HG03103 (cell line): Measurements from ENCODE around the gene EBF3.

ENCODE experiments used
- ATAC-seq: cut with Tn5 transposase; IDR thresholded peaks from one replicate; pipeline ENCODE4 v1.9.1; 2021; ENCODE audit warnings: low read depth; ENCODE audit not compliant: unreplicated experiment

Gene EBF3

DNA sequence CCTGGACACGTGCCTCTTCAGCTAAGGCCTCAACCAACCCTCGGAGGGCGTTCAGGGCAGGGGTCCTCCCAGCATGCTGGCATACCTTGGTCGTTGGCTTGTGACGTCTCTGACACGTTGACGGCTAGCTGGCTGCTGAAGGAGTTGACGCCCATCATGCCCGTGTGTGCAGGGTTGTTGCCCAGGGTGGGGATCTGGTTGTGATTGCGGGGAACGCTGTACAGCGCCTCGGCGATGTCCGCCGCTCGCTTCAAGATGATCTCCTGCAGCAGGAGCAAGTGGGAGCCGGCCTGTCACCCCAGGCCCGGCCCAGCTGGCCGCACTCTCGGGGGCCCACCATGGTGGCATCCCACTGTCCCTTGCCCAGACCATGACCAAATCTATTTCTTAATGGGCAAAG, 122.0 kb downstream of the EBF3 start:
- ATAC-seq, result no peak

DNA sequence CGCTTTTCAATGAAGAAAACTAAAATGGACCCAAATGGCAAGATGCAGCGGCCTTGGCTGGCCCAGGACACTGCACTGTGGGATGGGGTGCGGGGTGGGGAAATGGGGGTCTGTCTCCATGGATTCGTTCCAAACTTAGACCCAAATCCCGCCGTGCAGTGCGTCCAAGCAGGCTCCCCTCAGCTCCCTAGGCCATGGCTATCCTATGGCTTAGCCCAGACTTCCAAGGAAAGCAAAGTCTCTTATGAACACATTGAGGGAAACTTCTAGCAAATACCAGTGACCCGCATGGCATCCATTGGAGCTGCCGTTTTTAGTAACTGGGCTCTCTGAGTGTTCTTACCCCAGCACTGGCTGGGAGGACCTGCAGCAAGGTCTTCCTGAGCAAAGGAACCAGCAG, 122.5 kb downstream of the EBF3 start:
- ATAC-seq, result no peak

DNA sequence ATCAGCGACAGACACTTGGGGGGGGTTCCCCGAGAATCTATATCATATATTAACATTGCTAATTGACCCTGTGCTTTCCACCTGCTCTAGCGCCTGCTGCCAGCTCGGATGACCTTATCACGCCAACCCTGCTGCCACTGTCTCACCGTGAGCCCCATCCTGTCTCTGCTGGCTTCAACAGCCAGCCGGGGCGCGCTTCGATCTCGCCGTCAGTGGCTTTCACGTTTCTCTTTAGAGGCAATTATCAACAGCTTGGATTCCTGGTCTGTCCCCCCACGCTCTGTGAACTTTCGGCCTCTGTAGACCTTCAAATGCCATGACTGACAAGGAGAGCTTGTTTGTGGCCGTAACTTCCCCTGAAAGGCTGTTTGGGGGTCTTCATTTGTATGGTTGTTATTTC, 123.0 kb downstream of the EBF3 start:
- no peak for ATAC-seq

DNA sequence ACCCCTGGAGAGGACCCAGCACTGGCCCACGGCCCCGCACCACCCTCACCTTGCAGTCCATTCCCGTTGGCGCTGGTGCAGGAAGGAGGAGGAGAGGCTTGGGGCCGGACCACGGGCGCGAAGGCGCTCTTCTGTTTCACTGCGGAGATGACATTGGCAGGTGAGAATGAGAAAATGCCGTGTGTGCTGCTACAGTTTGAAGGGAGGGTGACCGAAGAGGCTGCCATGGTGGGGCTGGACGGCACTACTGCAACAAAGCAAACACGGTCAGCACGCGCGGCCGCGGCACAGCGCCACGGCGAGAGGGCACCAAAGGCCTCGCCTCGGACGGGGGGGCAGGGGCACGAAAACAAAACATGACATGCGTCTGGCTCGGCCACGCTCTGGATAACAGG, 123.9 kb downstream of the EBF3 start:
- no peak for ATAC-seq

DNA sequence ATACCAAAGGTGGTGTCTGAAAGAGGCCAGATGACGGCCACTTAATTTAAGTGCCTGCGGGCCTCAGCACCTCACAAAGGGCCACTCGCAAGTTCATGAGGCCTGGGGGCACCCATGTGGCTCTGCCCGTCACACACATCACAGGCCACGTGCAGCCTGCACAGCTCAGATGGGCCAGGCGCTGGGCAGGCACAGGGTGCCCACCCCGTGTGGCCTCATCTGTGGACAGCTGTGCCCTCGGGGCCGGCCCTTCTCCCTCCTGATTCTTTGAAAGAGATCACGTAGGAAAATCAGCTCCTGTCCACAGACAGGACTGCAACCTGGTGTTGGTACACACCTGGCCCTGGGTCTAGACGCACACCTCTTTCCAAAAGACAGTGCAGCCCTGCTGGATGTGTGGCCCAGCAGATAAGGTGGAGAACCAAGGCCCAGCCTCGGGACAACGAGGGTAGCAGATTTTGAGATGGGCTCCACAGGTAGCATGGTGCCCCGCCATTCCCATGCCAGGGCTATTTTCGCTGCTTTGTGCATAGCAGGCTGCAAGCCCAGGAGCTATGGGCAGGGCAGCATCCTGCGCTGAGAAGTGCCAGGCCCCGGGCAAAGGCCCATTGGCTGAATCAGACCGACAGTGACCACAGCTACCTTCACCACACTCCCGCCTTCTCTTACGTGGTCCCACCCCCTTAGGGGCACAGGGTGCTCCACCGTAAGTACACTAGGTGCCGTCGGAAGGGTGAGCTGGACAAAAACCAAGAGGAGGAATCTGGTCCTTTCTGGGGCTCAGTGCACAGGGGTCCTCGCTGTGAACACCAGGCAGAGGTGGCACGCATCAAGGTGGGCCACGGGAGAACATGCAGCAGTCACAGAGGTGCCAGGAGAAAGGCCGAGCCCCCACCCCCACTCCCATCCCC, 124.5 kb downstream of the EBF3 start:
- ATAC-seq, result no peak

DNA sequence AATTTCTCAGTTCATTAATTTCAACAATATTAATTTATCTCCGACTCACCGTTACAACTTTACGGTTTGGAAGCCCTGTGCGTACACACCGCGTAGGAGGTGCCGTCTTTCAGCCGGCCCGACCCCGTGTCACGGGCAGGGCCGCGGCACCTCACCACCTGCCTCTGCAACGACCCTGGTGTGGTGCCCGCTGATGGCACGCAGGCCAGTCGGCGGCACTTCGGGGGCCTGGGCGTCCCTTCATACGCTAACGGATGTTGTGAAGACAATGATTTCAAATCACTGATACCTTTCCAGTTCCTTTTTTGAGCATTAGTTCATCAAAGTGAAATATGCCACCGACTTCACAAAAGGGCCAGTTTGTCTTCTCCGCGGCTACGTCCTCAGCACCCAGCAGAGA, 125.3 kb downstream of the EBF3 start:
- ATAC-seq, result no peak

DNA sequence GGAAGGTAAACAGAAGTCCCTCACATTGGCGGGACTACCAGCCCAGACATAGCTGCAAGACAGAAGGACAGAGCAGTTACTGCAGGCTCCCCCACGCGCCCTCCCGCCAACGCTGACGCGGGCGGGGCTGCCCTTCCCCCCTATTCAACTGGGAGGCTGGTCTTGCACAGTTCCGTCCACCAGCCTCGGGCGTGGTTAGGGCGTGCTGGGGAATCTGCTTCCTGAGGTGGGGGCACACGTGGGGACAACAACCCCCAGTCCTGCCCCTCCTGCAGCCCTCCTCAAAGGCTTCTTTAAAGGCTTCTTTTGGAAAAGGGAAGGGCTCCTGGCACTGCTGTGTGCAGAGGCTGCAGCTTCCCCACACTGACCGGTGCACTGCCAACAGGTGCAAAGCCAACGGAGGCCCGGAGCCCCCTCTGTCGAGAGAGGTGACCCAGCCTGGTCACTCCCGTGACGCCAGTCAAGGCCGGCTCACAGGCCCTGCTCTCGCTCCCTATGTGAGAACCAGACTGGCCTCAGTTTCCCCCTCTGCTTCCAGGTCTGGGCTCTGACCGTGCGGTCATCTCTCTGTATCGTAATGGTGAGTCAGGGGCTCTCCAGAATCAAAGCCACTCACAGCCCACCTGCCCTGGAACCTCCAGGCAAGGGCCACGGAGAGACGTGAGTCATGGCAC, 126.0 kb downstream of the EBF3 start:
- no peak for ATAC-seq

DNA sequence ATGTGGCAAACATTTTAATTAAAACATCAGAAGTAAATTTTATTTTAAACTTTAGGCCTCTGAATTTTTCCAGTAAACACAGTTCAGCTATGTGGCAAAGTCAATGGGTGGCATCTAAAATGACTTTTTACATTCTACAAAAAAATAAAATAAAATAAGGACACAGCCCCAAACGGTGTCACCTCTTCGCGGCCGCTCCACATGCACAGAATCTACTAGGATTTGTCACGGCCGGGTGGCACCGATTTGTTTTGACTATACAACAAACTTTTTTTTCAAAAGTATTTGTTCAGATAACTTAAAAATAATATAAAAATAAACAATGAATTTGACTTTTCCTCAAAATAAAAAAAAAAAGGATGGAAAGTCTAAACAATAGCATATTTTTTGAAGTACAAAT, 127.8 kb downstream of the EBF3 start:
- no peak for ATAC-seq

DNA sequence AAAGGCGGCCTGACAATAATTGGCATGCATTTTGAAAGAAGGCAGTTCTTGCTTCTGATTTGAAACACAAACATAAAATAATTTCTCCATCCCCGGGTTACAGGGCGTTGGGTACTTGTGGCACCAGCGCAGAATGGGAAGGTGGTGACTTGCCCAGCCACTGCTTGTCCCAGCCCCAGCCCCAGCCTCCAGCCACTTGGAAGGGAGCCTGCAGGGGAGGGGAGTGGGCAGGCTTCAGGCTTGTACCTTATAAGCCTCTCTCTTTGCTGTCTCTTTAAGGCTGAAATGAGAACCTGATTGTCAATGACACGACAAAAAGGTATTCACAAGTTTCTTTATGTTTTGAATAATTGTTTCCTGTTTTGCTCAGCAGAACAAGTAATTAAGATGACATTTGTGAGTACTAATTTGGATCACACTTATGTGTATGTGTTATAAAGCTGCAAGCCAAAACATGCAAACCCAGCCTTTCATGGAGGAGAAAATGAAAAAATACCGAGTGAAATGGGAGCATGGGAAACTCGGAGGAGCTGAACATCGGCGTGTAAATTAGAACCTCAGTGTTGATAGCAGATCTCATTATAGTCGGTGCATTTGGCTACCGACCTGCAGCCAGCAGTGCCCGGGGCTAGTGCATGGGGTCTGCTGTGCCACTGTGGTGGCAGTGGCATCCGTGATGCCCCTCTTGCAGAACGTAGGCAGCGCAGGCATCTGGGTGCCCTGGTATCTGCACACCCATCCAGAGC, 129.9 kb downstream of the EBF3 start:
- no peak for ATAC-seq

DNA sequence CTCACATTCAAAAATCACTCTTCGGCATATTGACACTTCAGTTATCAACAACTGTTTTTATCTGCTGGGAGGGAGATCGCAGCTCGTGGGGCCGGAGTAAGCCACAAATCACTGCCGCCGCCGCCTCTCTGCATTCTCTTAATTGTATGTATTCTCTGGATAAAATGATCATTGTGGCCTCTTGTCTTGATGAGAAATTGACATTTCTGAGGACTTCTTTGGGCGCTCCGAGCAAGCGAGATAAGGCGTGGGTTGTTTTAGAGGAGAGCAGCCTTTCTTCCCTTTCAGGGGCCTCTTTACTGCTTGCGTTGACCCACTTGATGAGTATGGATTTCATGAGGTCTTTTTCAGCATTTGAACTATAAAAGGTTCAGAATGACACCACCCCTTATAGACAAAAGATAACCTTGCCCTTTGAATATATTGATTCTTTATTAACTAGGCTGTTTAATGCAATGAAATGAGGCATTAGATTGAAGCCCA, 130.6 kb downstream of the EBF3 start:
- ATAC-seq, result no peak

DNA sequence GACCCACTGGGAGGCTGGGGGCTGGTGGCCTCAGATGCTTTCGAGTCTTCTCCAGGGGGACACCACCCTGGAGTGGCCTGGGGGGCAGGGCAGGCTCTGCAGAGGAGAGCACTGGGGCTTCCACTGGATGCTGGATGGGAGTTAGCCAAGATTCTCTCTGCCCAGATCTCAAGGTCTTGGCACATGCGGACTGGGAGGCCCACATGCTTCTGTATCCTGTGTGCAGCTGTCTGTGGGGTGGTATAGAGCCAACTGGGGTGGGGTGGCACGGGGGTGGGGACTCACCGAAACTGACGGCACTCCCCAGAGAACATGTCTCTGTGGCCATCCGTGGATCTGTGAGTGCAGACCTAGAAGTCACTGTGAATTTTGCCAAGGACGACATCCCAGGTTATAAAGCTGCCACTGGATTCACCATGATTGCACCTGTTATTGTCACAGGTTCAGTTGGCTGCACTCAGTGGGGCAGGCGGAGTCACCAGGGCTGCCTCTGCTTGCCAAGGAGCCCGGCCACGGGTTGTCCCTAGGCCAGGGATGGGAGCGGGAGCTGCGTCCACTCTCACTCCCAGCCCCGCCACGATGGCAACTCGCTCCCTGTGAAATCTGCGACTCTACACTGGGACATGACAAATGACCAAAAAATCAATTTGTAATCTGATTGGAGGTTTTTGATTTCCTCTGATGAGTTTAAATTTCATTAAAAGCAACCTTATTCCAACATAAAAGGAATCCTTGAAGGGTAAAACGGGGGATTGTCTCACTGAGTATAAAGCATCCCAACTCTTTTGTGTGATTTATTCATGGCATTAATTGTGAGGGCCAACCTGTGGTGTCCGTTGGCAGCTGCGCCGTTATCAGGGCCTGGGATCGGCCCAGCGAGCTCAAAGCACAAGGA, 131.3 kb downstream of the EBF3 start:
- no peak for ATAC-seq

DNA sequence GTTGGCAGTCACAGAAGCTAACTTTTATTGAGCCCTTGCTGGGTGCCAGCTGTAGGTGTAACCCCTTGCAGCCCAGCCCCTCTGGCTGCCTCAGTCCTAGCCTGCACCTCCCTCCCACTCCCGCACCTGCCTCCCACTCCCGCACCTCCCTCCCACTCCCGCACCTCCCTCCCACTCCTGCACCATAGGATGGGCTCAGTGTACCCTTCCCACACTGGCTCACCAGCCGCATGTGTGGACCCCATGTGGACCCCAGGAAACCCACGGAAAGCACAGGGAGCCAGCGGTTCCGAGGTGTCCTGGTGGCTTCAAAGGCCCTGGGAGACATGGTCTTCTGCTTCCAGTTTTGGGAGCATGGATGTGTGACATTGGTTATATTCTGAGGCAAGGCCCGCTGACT, 132.9 kb downstream of the EBF3 start:
- no peak for ATAC-seq

DNA sequence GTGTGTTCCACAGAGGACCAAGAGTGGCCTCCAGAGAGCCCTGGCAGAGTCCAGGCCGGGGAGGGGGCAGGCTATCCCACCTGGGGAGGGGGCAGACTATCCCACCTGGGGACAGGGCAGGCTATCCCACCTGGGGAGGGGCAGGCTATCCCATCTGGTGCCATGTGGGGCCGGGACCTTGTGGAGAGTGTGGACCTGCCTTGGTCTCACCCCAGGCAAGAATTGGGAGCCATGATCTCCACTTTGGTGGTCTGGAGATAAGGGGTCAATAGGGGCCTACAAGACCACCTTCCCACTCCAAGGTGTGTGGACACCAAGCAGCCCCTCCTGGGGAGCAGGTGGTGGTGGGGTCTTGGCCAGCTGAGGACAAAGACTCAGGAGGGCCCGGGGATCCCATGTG, 138.2 kb downstream of the EBF3 start:
- ATAC-seq, result no peak

DNA sequence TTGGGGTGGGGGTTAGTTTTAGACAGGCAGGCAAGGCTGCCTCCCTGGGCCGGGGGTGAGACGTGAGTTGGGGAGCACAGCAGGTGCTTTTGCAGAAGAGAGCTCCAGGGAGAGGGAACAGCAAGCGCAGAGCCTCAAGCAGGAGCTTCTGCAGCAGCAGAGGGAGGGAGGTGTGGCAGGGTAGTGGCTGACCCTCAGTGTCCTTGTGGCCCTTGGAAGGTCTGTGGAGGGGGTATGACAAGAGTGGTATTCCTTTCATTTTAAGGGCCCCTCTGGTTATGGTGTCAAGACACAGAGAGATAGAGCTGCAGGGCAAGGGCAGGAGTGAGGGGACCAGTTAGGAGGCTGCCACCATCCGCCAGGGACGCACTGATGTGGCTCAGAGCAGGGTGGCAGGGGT, 138.9 kb downstream of the EBF3 start:
- ATAC-seq, result no peak

DNA sequence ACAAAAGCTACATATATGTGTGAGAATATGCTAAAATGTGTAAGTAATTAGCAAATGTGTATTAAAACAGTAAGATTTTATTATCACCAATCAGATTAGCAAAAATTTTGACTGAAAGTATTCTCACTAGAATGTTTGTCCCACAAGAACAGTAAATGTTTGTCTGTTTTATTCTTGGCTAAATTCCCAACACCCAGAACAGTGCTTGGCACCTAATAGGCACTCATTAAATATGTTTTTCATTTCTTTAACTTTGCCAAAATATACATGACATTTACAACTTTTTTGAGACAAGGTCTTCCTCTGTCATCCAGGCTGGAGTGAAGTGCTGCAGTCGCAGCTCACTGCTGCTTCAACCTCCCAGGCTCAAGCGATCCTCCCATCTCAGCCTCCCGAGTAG, 143.6 kb downstream of the EBF3 start:
- no peak for ATAC-seq

DNA sequence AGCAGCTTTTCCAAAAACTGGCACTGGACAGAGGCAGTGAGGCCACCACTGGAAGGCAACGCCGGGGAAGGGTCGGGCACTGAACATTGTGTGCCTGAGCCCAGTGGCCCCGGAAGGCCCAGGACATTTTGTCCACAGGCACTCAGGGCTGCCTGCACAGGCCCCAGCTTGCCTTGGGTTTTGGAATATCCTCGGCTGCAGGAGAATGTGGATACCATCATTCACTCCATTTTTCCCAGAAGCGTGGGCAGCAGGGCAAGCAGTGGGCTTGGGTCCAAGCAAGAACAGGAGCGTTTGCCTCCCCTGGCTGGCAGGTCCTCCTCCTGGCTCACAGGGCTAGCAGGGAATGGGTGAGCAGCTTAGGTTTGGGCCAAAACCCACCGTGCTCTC, 147.4 kb downstream of the EBF3 start:
- ATAC-seq, result no peak

DNA sequence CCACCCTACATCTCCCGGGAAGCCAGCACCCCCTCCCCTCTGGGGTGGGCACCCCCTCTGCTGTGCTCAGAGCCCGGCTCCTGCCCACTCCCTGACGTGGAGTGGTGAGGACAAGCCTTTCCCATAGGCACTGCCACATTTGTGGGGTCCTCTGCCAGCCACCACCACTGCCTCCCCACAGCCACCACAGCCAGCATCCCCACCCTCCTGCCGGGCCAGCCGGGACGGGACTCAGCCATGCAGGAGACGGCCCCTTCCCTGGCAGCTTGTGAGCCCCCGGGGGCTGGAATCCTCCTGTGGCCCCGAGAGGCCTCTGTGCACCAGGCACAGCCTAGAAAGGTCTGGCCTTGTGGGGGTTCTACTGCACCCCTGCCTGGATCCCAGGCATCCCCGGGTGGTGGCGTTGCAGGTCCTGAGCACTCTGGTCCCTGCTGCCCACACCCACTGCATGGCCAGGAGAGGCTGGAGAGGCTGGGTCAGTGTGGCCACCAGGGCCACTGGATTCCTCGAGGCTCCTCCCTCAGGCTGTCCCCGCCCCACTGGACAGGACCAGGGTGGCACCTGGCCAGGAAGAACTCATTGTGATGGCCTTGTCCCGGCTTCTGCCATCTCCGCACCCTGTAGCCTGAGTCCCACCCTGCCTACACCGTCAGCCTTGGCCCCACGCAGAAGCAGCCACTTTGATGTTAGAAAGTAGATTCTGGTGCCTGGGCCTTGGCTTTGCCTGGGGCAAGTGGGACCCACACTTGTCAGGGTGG, 148.0 kb downstream of the EBF3 start:
- ATAC-seq, result no peak

DNA sequence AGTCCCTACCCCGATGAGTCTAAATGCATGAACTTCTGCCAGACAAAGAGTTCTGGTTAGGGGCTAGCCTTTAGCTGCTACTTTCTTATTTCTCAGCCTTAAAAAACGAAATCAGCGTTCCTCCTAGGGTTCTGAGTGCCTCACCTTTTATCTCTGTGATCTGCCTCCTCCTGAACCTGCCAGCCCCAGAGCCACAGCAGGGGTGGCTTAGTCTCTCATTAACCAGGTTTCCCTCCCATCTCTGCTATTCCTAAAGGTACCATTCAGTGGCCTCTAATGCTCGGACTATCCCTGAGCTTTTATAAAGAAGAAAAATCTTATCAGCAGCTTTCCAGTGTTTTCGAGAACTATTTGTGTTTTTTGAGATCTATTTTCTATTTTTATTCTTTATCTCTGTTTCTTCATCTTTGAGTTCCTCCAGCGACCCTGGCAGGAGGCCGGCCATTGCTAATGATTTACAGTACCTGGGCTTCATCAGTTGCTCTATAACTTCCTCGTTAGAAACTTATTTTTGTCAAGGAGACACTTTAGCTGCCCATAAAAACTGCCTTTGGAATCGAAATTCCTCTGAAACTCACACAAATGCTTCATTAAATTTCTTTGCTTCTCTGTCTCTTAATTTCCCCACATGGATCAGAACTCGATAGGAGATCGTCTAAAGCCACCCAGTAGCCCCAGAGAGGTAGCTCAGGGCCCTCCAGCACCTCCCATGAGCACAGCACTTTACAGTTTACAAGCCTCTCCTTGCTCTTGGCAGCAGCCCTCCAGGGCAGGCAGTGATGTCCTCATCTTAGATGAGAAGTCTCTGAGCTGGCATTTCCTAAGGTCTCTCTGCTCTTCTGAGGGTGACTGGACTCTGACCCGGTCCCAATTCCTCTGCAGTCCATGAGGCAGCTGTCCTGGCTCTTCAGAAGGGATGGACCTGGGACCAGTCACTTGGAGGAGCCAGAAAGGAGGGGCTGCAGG, 149.1 kb downstream of the EBF3 start:
- no peak for ATAC-seq
